Spinal cord (tissue), 10 donors: Measurements from ENCODE around the gene BCAS1. TPM values are rescaled to one million over a fixed set of nuclear protein-coding genes. Genes with fewer than 3 reads are reported as not detected.

ENCODE experiments used
- DNase-seq, 6 donors: peaks; one replicate each; pipeline versions ENCODE4 v3.0.0 to v3.0.0-alpha.2; 2013 to 2015; ENCODE audit warnings: low spot score in 6 of 6, low read depth in 4 of 6
- H3K27ac ChIP-seq: one replicate; pipeline ENCODE4 v1.5.1; 2013; ENCODE audit warnings: low read depth, low read length, control low read depth
- H3K27me3 ChIP-seq: one replicate; pipeline ENCODE4 v1.6.1; 2013; ENCODE audit warnings: low read length; ENCODE audit not compliant: control insufficient read depth, insufficient read depth
- H3K36me3 ChIP-seq: one replicate; pipeline ENCODE4 v1.6.1; 2013; ENCODE audit warnings: low read length; ENCODE audit not compliant: control insufficient read depth, insufficient read depth
- H3K4me1 ChIP-seq: one replicate; pipeline ENCODE4 v1.6.1; 2013; ENCODE audit warnings: low read length; ENCODE audit not compliant: control insufficient read depth, insufficient read depth
- H3K4me3 ChIP-seq: one replicate; pipeline ENCODE4 v1.5.1; 2013; ENCODE audit warnings: low read depth, low read length, control low read depth
- H3K9me3 ChIP-seq: one replicate; pipeline ENCODE4 v1.6.1; 2013; ENCODE audit warnings: low read length; ENCODE audit not compliant: control insufficient read depth, insufficient read depth
- WGBS: methylation state at CpG from one replicate; pipeline ENCODE4 v1.1.5; 2013; ENCODE audit warnings: missing lambda C conversion rate; ENCODE audit not compliant: insufficient coverage; 5-methylcytosine and 5-hydroxymethylcytosine counted together
- polyA plus RNA-seq, 2 donors: library from polyadenylated mRNA; unstranded; fragments of 120-200 nt; gene quantifications; one replicate each; pipeline ENCODE4 v1.2.1, GENCODE V29; 2013; ENCODE audit not compliant: insufficient read length in 2 of 2
- total RNA-seq, 2 donors: library from RNA; depleted of rRNA in 1 of 2; stranded (reverse); fragments of 120-200 nt in 1 of 2; fragments of >200 nt in 1 of 2; gene quantifications; one replicate each; pipeline versions ENCODE4 v1.2.3 to v1.2.4, GENCODE V29; 2013 to 2014
- donor health status: healthy.

Gene BCAS1
- total and polyA plus RNA-seq, 4 donors = 93.3 to 402 (median 189) TPM

DNA sequence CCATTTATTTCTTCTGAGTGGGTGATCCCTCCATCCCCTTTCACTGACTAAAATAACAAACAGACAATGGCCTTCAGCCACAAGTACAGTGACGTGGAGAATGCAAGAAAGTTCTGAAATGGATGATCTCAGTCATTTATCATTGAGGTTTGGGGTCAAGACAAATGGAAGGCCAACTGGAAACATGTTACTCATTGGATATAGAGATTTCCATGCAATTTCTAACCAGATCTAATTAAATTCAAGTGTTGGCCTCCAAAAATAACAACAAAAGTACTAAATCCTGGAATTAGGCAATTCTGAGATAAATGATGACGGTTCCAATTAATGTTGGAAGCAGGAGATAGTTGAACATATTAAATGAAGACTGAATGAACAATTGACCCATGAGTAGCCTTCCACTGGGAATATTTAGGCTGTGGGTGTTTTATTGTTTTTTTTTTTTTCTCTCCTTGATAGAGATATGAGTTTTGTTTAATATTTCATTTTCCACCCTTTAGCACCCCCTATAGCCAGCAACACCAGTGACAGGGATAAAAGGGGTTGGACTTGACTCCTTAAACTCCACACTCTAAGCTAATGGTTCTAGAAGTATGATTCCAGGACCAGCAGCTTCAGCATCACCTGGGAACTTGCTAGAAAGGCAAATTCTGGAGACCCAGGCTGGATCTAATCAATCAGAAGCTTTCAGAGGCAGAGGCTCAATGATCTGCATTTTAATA is 112.8 kb downstream of the BCAS1 start:
- Histone ChIP-seq H3K27ac (no peak overlapping the region), H3K36me3 (no peaks in the 10 kb centered on the region), H3K4me3 (no peak overlapping the region), H3K27me3 (no peaks in the 10 kb centered on the region), H3K9me3 (peaks cover under 1% of the 10 kb centered on the region), H3K4me1 (no peaks in the 10 kb centered on the region)
- DNase-seq = no peak
- no CpG with 5 or more reads among the region's 2 CpGs for WGBS

DNA sequence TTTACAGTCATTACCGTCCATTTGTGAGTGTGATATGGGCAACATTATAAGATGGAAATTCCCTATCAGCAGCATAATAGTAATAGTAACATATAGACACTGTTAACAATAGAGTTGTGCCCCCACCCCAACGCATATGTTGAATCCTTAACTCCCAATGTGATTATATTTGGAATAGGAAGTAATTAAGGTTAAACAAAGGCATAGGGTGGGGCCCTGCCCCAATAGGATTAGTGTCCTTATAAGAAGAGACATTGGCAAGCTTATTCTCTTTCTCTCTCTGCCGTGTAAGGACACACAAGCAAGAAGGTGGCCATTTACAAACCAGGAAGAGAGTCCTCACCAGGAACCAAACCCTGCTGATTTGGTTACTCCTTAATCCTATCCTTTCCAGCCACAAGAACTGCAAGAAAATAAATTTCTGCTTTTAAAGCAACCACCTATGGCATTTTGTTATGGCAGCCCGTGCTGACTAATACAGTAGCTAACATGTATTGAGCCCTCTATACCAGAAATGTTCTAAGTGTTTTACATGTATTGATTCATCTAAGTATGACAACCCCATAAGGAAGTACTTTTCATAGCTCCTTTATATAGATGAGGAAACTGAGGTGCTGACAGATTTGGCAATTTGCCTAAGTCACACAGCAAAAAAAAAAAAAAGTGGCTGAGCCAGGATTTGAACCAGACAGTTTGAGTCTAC is 114.2 kb downstream of the BCAS1 start:
- no peak for DNase-seq
- Histone ChIP-seq H3K4me3 (no peak overlapping the region), H3K4me1 (no peaks in the 10 kb centered on the region), H3K9me3 (peaks cover 1% of the 10 kb centered on the region), H3K27ac (no peak overlapping the region), H3K27me3 (no peaks in the 10 kb centered on the region), H3K36me3 (no peaks in the 10 kb centered on the region)
- WGBS = 100% methylated on average over 1 of the region's 4 CpGs

DNA sequence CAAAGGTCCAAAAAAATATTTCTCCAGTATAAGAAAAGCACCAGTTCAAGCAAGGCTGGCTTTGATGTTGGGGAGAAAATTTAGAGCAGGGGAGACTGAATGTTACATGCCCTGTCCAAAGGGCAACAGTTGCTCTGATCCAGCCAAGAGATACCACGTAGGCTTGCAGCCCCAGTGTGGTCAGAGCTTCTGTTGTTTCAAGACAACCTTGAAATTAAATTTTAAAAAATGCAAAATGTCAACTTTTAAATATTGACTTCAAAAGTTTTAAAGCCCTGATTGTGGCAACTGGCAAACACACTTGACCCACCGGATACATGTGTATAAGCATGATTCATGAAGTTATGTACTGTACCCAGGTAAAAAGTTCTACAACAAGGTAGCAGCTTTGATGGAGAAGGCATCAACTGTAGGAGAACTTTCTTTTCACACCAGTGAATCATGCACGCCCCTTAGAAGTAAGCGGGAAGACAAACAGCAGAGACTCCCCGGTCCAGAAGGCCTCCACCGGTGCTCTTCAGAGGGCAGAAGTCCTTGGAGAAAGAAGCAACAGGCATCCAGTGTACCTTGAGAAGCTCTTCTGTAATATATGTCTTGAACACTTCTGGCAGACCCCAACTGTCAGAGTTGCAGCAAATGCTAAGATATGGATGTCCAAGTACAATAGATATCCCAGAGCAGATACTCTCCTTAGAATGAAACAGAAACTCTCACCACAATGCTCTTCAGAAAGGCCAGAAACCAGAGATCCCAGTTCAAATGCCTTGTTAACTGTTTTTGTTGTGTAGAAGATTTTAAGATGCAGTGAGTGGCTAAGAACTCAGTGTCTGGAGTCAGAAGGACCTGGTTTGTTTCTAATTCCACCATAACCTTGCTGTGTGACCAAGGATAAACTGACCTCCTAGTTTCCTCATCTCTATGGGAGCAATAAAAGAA is 115.4 kb downstream of the BCAS1 start:
- DNase-seq = no peak
- Histone ChIP-seq H3K4me3 (no peak overlapping the region), H3K27ac (no peak overlapping the region), H3K27me3 (no peaks in the 10 kb centered on the region), H3K36me3 (no peaks in the 10 kb centered on the region), H3K4me1 (no peaks in the 10 kb centered on the region), H3K9me3 (peaks cover 1% of the 10 kb centered on the region)
- WGBS = 86% methylated on average over 2 of the region's 6 CpGs

GRCh38 chr20:53952528-53953096 is 117.8 kb downstream of the BCAS1 start:
- Histone ChIP-seq H3K27ac (no peak overlapping the region), H3K9me3 (peaks cover 1% of the 10 kb centered on the region), H3K4me1 (peaks cover 5% of the 10 kb centered on the region), H3K36me3 (peaks cover 3% of the 10 kb centered on the region), H3K27me3 (no peaks in the 10 kb centered on the region), H3K4me3 (no peak overlapping the region)
- DNase-seq = no peak
- 89% methylated on average over 1 of the region's 4 CpGs for WGBS

DNA sequence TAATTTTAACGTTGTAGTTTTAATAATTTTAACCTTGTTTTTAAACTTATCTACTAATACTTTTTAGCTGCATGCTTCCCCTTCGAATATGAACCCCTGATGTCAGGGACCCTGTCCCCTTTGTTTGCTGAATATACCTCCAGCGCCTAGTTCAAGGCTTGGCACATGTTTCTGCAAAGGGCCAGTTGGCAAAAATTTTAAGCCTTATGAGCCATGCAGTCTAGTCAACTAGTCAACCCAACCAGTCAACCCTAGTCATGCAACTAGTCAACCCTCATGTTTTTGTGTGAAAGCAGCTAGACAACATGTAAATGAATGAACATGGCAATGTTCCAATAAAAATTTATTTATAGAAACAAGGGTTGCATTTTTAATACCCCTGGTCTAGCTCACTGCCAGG is 119.8 kb downstream of the BCAS1 start:
- WGBS = 100% methylated on average over 2 of the region's 3 CpGs
- no peak overlapping the region for H3K27ac ChIP-seq

GRCh38 chr20:53950031-53950430 is 120.4 kb downstream of the BCAS1 start:
- H3K4me3 ChIP-seq = no peak overlapping the region
- DNase-seq = no peak
- peaks cover 5% of the 10 kb centered on the region for H3K4me1 ChIP-seq
- H3K27ac ChIP-seq = no peak overlapping the region
- H3K27me3 ChIP-seq = no peaks in the 10 kb centered on the region
- WGBS = 77% methylated on average over 7 of the region's 7 CpGs
- H3K9me3 ChIP-seq = peaks cover 1% of the 10 kb centered on the region
- H3K36me3 ChIP-seq = peaks cover 7% of the 10 kb centered on the region

More for the DNA sequence above, 119.8 kb downstream of the BCAS1 start:
- no peak overlapping the region for H3K4me3 ChIP-seq
- H3K9me3 ChIP-seq = peaks cover 1% of the 10 kb centered on the region
- no peaks in the 10 kb centered on the region for H3K27me3 ChIP-seq
- peaks cover 5% of the 10 kb centered on the region for H3K4me1 ChIP-seq
- no peak for DNase-seq
- peaks cover 7% of the 10 kb centered on the region for H3K36me3 ChIP-seq

GRCh38 chr20:53949319-53949839 is 121.0 kb downstream of the BCAS1 start:
- no peaks in the 10 kb centered on the region for H3K27me3 ChIP-seq
- peaks cover 1% of the 10 kb centered on the region for H3K9me3 ChIP-seq
- H3K36me3 ChIP-seq = peaks cover 7% of the 10 kb centered on the region
- H3K27ac ChIP-seq = no peak overlapping the region
- no peak overlapping the region for H3K4me3 ChIP-seq
- DNase-seq = no peak
- 46% methylated on average over 10 of the region's 10 CpGs for WGBS
- peaks cover 6% of the 10 kb centered on the region for H3K4me1 ChIP-seq

DNA sequence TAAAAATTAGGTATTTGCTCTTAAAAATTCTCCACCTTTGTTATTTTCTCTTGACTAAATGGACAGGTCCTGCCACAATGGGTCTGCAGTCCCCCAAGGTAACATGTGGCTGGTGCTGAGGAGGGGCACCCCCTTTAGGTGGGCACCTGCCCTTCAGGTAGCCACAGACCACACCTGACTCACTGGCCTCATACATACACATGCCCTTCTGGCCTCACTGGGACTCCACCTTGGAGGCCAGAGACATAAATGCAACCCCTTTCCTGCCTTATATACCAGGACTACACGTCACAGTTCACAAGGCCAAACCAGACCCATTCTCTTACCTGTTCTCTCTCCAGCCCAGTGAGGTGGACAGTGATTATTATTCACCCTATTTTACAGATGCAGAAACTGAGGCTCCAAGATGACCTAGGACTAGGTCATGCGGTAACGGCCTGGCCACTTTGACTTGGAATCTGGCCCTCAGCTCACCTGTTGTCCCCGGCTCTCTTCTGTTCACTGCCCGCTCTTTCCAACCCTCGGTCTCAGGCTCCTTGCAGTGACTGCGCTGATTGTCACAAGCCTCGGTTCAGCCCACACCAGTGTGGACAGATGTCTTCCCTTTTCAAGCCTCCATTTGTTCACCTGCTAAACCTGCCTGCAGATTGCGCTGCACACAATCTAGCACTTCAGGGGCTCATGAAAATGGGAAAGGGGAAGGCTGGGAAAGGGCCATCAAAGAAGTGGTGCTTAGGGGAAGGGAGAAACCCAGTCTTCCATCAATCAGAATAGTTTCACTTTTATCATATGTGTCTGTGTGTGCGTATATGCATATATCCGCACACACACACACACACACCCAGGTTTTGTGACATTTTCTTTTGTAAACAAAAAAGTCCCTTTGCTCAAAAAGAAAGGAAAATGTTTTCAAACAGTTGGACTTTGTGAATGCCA is 121.7 kb downstream of the BCAS1 start:
- DNase-seq = no peak
- Histone ChIP-seq H3K9me3 (peaks cover 1% of the 10 kb centered on the region), H3K27ac (no peak overlapping the region), H3K4me1 (peaks cover 10% of the 10 kb centered on the region), H3K27me3 (no peaks in the 10 kb centered on the region), H3K36me3 (peaks cover 7% of the 10 kb centered on the region), H3K4me3 (no peak overlapping the region)
- WGBS = 91% methylated on average over 8 of the region's 11 CpGs
